NOMO-1 treated with dmso at 0.1 percent for 144 hours (cell line): ENCODE measurements around the gene CCDC146.
"Not testable (repeated sequence)": the region's sequence is repeated elsewhere in the genome, so short reads cannot be mapped to it uniquely, and the experiment has no call there.

Experiments
- DNase-seq: peaks from one replicate; lab custom pipeline; 2025; ENCODE audit not compliant: unreplicated experiment; lab: John Stamatoyannopoulos, UW

Gene CCDC146

GRCh38 chr7:77138668-77139067 lies 16.3 kb downstream of the CCDC146 start:
- DNase-seq, result not testable (repeated sequence)

- not testable (repeated sequence) for DNase-seq
Observed at GRCh38 chr7:77140291-77140690, 17.9 kb downstream of the CCDC146 start.

DNA sequence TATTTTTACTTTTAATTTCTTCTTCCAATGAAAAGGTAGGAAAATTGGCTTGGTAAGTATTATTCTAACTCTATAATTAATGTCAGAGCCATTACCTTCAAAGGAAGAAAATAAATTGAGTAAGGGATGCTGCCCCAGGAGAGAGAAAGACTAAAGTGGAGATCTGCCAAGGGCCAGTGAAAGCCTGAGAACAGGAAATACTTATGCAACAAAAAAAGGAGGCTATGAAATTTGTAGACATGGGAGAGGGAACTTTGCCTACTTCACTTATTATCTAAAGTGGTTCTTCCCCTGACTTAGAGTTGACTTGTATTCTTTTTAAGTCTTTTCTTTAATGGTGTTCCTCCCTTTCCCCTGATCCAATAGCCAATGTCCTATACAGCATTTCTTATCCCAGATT lies 29.8 kb downstream of the CCDC146 start:
- DNase-seq, result peak; percentile 29

DNA sequence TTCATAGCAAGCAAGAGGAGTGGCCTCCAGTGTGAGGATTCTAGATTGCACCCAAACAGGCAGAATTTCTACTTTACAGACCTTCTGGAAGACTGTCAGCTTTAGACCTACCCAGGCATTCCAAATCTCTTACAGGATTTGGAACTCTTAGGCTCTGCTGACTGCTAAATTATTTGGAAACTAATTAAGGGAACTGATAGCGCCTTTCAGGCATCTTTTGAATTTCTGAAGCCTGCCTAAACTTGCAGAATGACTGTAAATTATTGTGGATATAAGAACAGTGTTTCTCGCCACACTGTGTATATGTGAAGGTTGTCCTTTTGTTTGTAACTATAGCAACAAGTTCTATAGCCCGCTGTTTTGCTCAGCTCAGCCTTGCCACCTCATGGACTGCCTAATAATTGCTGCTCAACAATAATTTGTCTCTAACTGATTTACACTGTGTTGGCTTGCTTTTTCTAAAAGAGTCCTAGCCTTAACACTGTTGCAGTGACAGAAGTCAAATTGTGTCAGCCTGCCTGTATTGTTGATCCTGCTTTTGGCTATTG lies 32.6 kb downstream of the CCDC146 start:
- DNase-seq, result not testable (repeated sequence)

DNA sequence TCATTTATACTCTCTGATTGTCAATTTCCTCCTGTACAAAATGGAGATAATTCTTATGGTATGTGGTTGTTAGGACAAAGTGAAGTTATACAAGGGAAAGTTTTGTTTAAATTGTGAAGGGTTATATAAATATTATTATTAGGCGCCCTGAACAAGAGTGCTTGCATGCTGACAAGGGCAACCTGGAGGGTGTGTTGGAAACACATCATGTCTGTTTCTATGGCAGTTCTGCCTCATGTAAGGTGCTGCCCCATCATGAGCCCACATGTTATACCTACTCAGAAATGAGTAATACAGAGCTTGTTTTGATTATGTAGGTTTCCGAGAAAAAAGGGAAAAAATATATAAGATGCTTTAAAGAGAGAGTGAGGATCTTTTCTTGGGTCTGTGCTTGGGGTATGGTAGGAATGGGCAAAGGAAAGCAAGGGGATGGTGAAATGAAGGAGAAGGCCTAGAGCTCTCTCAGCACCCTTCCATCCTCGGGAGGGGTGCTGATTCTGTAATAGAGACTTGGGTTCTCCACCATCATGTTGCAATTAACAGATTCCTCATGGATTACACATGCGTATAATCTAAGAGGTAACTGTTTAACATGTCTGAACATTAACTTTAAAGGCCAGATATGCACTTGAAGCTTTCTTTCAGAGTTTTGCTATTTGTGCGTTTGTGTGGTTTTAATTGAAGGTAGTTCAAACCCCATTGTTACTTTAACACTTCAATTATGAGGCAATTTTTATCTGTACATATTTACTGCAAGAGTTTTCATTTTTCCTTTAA lies 33.4 kb downstream of the CCDC146 start:
- DNase-seq, result not testable (repeated sequence)

DNA sequence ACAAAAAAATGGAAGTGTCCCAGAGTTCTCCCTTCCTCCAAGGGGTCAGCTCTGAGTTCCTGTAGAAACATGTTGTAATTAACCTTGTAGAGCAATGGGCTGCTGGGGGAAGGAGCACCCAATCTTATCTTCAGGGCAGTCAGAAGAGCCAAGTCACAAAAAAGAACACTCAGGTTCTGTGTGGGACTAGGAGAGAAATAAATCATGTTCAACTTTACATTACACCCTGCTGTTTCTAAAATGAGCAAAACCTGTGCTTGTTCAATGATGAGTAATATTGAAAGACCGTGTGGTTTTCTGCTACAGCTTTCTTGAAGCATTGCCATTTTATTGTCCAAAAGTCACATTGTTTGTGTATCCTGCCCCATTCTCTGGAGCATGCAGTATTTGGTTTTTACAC lies 34.6 kb downstream of the CCDC146 start:
- DNase-seq, result not testable (repeated sequence)

- peak; percentile 99 for DNase-seq
Observed at GRCh38 chr7:77157446-77157845, 35.0 kb downstream of the CCDC146 start.

GRCh38 chr7:77171073-77171472 lies 48.7 kb downstream of the CCDC146 start:
- DNase-seq, result not testable (repeated sequence)

DNA sequence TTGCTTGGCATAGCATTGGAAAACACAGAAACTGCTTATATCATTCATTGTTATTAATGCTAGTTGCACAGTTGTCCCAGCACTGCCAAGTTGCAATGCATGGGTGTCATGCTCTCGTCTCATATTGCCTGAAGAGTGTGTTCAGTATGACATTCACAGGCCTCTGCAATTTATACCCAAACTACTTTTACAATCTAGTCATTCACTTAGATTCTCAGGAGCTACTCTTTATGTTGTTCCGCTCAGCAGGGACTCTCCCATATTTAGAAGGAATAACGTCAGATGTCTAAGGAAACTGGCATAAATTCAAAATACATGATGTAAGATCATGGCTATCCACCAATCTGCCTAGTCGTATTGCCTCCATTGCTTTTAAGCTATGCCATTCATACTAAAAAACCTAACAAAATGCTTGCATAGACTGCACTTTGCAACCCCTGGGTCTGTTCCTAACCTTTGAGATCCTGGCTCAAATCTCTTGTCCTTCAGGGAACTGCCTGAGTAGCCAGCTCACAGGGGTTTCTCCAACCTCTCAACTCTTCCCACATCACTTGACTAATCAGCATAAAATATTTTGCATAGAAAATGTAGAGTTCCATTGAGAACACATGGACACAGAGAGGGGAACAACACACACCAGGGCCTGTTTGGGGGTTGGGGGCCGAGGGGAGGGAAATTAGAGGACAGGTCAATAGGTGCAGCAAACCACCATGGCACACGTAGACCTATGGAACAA lies 50.2 kb downstream of the CCDC146 start:
- DNase-seq, result not testable (repeated sequence)

DNA sequence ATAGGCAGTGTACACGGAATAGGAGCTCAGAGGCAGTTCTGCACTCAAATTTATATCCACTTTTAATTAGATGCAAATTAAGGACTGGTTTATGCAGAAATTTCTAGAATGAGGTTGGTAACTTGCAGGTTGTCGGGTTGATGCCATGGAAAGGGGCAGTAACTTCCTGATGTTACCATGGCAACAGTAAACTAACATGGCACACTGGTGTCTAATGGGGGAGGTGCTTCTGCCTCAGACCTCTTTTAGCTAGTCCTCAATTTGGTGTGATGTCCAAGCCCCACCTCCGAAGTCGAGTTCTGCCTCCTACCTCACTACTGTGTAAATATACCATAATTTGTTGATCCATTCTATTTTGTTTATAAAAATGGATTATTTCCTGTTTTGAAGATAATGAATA lies 52.0 kb downstream of the CCDC146 start:
- not testable (repeated sequence) for DNase-seq

GRCh38 chr7:77175274-77175800 lies 52.9 kb downstream of the CCDC146 start:
- not testable (repeated sequence) for DNase-seq

GRCh38 chr7:77177321-77177904 lies 55.0 kb downstream of the CCDC146 start:
- not testable (repeated sequence) for DNase-seq

GRCh38 chr7:77178024-77178423 lies 55.6 kb downstream of the CCDC146 start:
- DNase-seq, result not testable (repeated sequence)

DNA sequence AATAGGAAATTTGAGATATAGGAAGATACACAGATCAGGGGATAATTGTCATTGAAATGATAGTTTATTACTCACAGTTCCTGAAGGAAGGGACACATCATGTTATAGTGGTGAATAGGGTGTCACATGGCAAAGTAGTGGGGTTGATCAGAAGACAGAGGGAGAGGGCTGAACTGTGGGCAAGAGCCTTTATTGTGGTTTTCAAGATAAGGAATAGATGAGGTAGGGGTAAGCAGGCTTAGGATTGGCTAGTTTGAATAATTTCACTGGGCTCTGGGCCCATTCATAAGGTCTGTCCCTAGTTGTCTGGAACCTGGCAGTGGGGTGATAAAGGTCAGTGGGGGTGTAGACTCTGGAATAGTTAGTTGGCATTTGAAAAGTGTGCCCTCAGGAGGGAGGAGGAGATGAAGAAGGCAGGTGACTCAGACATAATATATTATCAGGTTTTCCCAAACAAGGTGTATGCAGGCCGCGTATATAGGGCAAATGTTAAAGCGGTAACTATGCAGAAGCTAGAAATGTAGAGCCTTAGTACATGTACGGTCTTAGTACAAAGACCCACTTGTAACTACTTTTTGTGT lies 58.7 kb downstream of the CCDC146 start:
- no peak for DNase-seq

DNA sequence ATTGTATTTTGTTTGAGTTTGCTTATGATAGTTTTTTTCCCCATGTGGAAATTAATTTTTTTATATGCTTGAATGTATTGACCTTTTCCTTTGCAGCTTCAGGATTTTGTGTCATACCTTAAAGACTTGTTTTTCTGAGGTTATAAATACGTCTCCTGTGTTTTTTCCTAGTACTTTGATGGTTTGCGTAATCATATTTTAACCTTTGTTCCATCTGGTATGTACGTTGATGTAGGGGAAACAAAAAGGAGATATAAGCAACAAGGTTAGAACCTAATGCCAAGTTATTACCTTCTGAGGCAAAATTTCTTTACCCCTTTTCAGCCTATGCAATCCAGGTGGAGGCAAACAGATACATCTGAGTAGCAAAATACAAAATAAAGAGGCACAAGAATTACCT lies 59.3 kb downstream of the CCDC146 start:
- DNase-seq, result no peak

DNA sequence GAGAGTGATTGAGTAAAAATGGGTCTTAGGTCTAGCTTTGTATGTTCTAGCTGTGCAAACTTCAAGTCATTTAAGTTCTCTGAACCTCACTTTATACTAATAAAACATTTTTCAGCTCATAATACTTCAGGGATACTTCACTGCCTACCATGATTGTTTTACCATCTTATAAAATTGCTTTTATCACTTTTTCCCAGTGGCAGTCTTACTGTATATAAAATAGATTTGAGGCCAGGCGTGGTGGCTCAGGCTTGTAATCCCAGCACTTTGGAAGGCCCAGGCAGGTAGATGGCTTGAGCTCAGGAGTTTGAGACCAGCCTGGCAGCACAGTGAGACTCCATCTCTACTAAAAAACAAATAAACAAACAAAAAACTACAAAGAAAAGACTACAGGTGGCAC lies 59.8 kb downstream of the CCDC146 start:
- DNase-seq, result no peak

DNA sequence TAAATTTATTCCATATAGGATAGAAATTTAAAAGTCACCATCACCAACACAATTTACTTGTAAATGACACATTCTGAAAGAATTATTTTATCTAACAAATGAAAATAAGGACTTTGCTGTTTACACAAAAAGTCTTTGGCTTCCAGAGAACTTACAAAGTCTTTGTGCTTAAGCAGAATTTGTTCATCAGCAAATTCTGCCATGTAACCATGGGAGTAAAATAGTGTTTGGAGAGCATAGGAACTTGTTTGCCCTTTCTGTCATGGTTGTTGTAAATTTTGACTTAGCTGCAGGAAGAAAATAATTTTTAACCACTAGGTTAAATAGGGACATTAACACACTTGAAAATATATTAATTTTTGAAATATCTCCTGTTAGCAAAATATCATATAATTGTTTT lies 62.0 kb downstream of the CCDC146 start:
- DNase-seq, result no peak

- DNase-seq, result no peak
Observed at GRCh38 chr7:77184990-77185389, 62.6 kb downstream of the CCDC146 start.

- DNase-seq, result no peak
Observed at GRCh38 chr7:77185866-77186265, 63.5 kb downstream of the CCDC146 start.

DNA sequence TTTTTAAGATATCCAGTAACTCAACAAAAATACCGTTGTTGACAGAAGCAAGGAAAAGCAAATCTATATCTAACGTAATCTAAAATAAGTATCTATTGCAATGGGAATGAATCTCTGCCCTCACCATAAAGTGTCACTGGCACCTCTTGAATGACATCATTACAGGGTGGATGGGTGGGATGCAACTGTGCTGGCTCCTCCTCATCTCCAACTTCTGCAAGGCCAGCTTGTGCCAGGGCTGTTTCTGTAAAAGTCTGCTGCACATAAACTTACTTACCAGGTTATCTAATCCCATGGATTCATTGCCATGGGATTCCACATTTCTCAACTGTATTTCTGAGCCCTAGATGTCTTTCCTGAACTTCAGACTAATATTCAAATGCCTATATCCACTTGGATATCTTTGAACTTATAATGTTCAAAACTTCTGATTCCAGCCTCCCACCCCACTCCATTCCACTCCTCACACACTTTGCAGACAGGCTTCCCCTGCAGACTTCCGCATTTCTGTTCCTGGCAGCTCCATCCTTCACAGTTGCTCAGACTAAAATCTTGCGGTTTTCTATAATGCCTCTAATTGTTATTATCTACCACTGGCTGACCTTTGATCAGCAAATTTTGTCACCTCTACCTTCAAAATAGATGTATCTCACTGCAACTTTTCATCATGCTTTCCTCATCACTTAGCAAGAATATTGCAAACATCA lies 66.5 kb downstream of the CCDC146 start:
- DNase-seq, result peak; percentile 100
